ENCODE data around the gene AHNAK. TPM values are rescaled to one million over a fixed set of nuclear protein-coding genes. Genes with fewer than 3 reads are reported as not detected.

Gene AHNAK
- total and polyA plus RNA-seq, 8 donors = 176 to 636 (median 219) TPM

DNA sequence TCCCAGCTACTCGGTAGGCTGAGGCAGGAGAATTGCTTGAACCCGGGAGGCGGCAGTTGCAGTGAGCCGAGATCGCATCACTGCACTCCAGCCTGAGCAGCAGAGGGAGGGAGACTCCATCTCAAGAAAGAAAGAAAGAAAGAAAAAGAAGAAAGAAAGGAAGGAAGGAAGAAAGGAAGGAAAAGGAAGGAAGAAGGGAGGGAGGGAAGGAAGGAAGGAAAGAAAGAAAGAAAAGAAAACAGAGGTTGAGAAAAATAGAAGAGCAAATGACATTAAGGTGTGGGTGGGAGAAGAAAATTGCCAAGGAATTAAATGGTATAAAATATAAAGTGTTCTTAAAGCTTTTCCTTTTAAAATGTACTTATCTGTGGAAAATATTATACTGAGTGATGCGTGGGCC is 49.9 kb downstream of the AHNAK start:
- ATAC-seq = no peak
- H3K4me3 ChIP-seq = no peak overlapping the region
- no peak overlapping the region for H3K27ac ChIP-seq

DNA sequence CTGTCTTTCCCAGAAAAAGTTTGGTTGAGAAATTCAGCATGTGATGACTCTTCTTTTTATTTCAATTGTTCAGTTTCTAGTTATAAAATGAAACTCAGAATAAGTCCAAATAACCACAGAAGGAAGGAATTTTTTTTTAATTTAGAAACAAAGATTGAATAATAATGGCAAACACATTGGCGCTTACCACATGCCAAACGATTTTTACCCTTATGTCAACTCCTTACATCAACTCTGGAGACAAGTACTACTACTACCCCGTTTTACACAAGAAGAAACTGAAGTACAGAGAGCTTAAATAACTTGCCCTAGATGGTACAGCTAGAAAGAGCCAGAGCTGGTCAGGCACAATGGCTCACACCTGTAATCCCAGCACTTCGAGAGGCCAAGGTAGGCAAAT is 52.4 kb downstream of the AHNAK start:
- no peak overlapping the region for H3K27ac ChIP-seq
- peaks cover 0 to 21% of the 10 kb centered on the region in 2 donors for H3K4me1 ChIP-seq
- no peaks in the 10 kb centered on the region for H3K27me3 ChIP-seq
- TF ChIP-seq, protein P1, sequence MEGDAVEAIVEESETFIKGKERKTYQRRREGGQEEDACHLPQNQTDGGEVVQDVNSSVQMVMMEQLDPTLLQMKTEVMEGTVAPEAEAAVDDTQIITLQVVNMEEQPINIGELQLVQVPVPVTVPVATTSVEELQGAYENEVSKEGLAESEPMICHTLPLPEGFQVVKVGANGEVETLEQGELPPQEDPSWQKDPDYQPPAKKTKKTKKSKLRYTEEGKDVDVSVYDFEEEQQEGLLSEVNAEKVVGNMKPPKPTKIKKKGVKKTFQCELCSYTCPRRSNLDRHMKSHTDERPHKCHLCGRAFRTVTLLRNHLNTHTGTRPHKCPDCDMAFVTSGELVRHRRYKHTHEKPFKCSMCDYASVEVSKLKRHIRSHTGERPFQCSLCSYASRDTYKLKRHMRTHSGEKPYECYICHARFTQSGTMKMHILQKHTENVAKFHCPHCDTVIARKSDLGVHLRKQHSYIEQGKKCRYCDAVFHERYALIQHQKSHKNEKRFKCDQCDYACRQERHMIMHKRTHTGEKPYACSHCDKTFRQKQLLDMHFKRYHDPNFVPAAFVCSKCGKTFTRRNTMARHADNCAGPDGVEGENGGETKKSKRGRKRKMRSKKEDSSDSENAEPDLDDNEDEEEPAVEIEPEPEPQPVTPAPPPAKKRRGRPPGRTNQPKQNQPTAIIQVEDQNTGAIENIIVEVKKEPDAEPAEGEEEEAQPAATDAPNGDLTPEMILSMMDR (IDR thresholded peaks at IDR 0.05) = no peak
- ATAC-seq (no peak), DNase-seq (no peak)
- no peaks in the 10 kb centered on the region for H3K9me3 ChIP-seq
- H3K36me3 ChIP-seq = no peaks in the 10 kb centered on the region
- intact Hi-C loops (cut with DNase I) = no loop called here
- no peak overlapping the region for H3K4me3 ChIP-seq

More for the DNA sequence above, 49.9 kb downstream of the AHNAK start:
- H3K4me1 ChIP-seq = peaks cover 0 to 43% of the 10 kb centered on the region in 2 donors
- TF ChIP-seq, protein P1 (IDR thresholded peaks at IDR 0.05) = no peak
- intact Hi-C loops (cut with DNase I) = no loop called here
- H3K9me3 ChIP-seq = no peaks in the 10 kb centered on the region
- peaks cover 0 to 15% of the 10 kb centered on the region in 2 donors for H3K27me3 ChIP-seq
- no peak for DNase-seq
- no peaks in the 10 kb centered on the region for H3K36me3 ChIP-seq

DNA sequence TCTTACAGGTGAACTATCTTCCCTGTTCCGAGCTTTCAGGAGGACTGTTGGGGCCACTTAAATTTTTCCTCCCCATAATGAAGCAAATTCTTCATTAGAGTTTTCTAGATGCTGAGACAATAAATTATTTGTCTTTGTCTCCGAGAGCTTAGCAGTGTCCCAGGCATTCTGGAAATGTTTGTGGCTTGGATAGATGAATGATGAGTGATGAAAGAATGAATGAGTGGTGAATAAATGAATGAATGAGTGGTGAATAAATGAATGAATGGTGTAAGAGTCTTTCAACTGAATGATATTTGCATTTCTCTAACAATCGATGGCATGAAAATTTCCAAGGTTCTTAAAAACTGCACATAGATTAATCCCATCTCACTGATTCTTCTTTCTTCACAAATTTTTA is 52.8 kb downstream of the AHNAK start:
- H3K9me3 ChIP-seq = no peaks in the 10 kb centered on the region
- H3K27ac ChIP-seq = no peak overlapping the region
- H3K36me3 ChIP-seq = no peaks in the 10 kb centered on the region
- H3K4me3 ChIP-seq = no peak overlapping the region
- no peak for ATAC-seq
- peaks cover 0 to 18% of the 10 kb centered on the region in 2 donors for H3K4me1 ChIP-seq
- intact Hi-C loops (cut with DNase I) = no loop called here
- TF ChIP-seq, protein P1 (IDR thresholded peaks at IDR 0.05) = no peak
- DNase-seq = no peak
- no peaks in the 10 kb centered on the region for H3K27me3 ChIP-seq

DNA sequence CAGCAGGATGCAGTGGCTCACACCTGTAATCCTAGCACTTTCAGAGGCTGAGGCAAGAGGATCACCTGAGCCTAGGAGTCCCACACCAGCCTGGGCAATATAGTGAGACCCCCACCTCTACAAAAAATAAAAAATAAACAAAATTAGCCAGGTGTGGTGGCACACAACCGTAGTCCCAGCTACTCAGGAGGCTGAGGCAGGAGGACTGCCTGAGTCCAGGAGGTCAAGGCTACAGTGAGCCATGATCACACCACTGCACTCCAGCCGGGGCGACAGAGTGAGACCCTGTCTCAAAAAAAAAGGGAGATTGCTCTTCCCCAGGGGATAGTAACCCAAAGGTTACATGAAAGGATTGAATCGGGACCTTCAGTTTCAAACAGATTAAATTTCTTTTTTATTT is 54.0 kb downstream of the AHNAK start:
- no peak for ATAC-seq
- TF ChIP-seq, protein P1 (IDR thresholded peaks at IDR 0.05) = no peak

DNA sequence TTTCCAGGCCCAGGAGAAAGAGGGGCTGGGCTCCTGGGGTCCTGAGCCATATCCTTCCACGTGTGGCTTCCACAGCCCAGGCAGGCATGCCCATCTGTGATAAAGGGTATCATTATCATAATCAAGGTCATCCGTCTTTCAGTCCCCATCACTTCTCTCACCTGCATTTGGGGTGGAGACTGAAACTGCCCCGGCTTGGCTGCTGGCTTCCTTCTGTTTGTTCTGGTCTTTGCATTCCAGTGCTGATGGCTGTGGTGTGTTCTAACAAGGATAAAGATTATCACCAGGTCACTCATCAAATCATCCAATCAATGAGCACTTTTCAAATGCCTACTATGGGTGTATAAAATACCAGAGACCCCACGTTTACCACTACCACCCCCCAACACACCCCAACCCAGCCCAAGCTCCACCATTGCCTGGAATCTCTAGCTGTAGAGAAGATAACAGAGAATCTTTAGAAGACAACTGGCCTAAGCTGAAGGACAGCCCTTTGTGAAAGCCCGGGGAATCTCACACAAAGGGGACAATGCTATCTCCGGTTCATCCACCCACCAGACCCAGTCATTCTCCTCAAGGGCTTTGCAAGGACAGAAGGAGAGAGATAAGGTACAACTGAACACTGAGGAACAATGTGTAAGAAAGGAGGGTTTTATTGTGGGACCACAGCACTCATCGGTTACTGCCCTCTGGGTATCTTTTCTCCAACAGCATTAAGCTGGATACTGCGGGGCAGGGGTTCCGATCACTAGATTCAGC is 54.9 kb downstream of the AHNAK start:
- Histone ChIP-seq H3K4me1 (peaks cover 0 to 11% of the 10 kb centered on the region in 2 donors), H3K9me3 (no peaks in the 10 kb centered on the region), H3K4me3 (no peak overlapping the region), H3K36me3 (no peaks in the 10 kb centered on the region), H3K27me3 (no peaks in the 10 kb centered on the region), H3K27ac (no peak overlapping the region)
- intact Hi-C loops (cut with DNase I) = no loop called here
- no peak for DNase-seq
- ATAC-seq = no peak
- TF ChIP-seq, protein P1 (IDR thresholded peaks at IDR 0.05) = no peak

More for the DNA sequence above, 54.0 kb downstream of the AHNAK start:
- Histone ChIP-seq H3K27me3 (no peaks in the 10 kb centered on the region), H3K36me3 (no peaks in the 10 kb centered on the region), H3K9me3 (no peaks in the 10 kb centered on the region), H3K4me3 (no peak overlapping the region), H3K27ac (no peak overlapping the region), H3K4me1 (peaks cover 0 to 18% of the 10 kb centered on the region in 2 donors)
- intact Hi-C loops (cut with DNase I) = no loop called here
- no peak for DNase-seq

Data from left lung (tissue), 10 donors.